Testis (tissue), 2 donors: ENCODE measurements around the gene ESR1.

Experiments used
- POLR2A ChIP-seq: fragments of 450-650 bp; IDR thresholded peaks from one replicate; pipeline ENCODE4 v1.6.1; 2017; ENCODE audit warnings: antibody characterized with exemption, mild to moderate bottlenecking, moderate library complexity
- TF ChIP-seq, protein P1 (sequence below), 3 experiments: fragments of 450-650 bp in 2 of 3; fragments of 200-600 bp in 1 of 3; sonication (generic) in 1 of 3; IDR thresholded peaks; one replicate each; pipeline ENCODE4 v1.5.1; 2016 to 2019; ENCODE audit warnings: antibody characterized with exemption in 3 of 3, mild to moderate bottlenecking in 2 of 3, moderate library complexity in 1 of 3

DNA sequence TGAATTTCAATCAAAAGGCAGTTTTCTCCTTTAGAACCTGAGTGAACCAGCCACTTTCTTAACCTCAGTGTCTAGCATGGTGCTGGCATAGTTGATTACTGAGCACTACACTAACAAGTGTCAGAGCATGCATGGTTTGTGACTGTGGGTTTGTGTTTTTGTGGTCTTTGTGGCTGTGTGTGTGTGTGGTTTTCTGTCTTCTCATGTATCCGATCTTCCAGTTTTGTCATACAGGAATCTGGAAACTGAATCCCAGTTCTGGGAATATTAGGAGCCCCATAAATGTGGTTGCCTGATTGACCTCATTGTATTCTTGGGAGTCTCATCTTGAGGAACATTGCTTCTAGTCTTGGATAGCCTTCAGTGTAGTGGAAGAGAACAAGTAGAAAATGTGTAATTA is 73.7 kb downstream of the ESR1 start:
- TF ChIP-seq, protein P1, sequence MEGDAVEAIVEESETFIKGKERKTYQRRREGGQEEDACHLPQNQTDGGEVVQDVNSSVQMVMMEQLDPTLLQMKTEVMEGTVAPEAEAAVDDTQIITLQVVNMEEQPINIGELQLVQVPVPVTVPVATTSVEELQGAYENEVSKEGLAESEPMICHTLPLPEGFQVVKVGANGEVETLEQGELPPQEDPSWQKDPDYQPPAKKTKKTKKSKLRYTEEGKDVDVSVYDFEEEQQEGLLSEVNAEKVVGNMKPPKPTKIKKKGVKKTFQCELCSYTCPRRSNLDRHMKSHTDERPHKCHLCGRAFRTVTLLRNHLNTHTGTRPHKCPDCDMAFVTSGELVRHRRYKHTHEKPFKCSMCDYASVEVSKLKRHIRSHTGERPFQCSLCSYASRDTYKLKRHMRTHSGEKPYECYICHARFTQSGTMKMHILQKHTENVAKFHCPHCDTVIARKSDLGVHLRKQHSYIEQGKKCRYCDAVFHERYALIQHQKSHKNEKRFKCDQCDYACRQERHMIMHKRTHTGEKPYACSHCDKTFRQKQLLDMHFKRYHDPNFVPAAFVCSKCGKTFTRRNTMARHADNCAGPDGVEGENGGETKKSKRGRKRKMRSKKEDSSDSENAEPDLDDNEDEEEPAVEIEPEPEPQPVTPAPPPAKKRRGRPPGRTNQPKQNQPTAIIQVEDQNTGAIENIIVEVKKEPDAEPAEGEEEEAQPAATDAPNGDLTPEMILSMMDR (IDR thresholded peaks at IDR 0.05): no peak
- TF ChIP-seq POLR2A: no peak
